Stimulated activated CD4-positive, alpha-beta T cell treated with anti-CD3 and anti-CD28 coated beads, TNF-alpha, amount 100 ng/mL, for 4 hours (primary cell): ENCODE data around the gene CHAF1B.
"Not testable (repeated sequence)": the region's sequence is repeated elsewhere in the genome, so short reads cannot be mapped to it uniquely, and the experiment has no call there.

ENCODE experiments used
- DNase-seq, 3 experiments: peaks; one replicate each; pipeline ENCODE4 v3.0.0-alpha.2; 2020; ENCODE audit warnings: low read depth in 3 of 3

The CHAF1B gene

GRCh38 chr21:36385233-36386030, at the start of gene CHAF1B:
Gene CHAF1B (plus strand): TSS chr21:36385392. CDS start chr21:36386137, 745 bp downstream.
- peak; percentile 74 to 80 (median 74) for DNase-seq

GRCh38 chr21:36337099-36337509, 48.1 kb upstream of the CHAF1B start:
- DNase-seq: no peak

- no peak for DNase-seq
Observed at GRCh38 chr21:36338975-36339374, 46.2 kb upstream of the CHAF1B start.

GRCh38 chr21:36342581-36342980, 42.6 kb upstream of the CHAF1B start:
- DNase-seq: not testable (repeated sequence)

GRCh38 chr21:36344931-36345330, 40.3 kb upstream of the CHAF1B start:
- DNase-seq: no peak

GRCh38 chr21:36347278-36347961, 37.8 kb upstream of the CHAF1B start:
- DNase-seq: no peak

- no peak for DNase-seq
Observed at GRCh38 chr21:36347962-36348328, 37.2 kb upstream of the CHAF1B start.

- no peak for DNase-seq
Observed at GRCh38 chr21:36349315-36349714, 35.9 kb upstream of the CHAF1B start.

GRCh38 chr21:36350282-36350910, 34.8 kb upstream of the CHAF1B start:
- DNase-seq: no peak

- no peak for DNase-seq
Observed at GRCh38 chr21:36354918-36355680, 30.1 kb upstream of the CHAF1B start.

- DNase-seq: no peak
Observed at GRCh38 chr21:36355868-36356267, 29.3 kb upstream of the CHAF1B start.

- DNase-seq: no peak
Observed at GRCh38 chr21:36359185-36359584, 26.0 kb upstream of the CHAF1B start.

GRCh38 chr21:36369064-36369685, 16.0 kb upstream of the CHAF1B start:
- DNase-seq: no peak

- DNase-seq: no peak
Observed at GRCh38 chr21:36375994-36376393, 9.2 kb upstream of the CHAF1B start.

- DNase-seq: no peak
Observed at GRCh38 chr21:36377391-36377842, 7.8 kb upstream of the CHAF1B start.

GRCh38 chr21:36379251-36379650, 5.9 kb upstream of the CHAF1B start:
- DNase-seq: no peak

- no peak for DNase-seq
Observed at GRCh38 chr21:36381841-36382589, 3.2 kb upstream of the CHAF1B start.

- not testable (repeated sequence) for DNase-seq
Observed at GRCh38 chr21:36382722-36383121, 2.5 kb upstream of the CHAF1B start.

- DNase-seq: no peak
Observed at GRCh38 chr21:36384885-36385232, 333 bp upstream of the CHAF1B start.

- DNase-seq: no peak
Observed at GRCh38 chr21:36386031-36386642, 945 bp downstream of the CHAF1B start.
